GM03348 (cell line): ENCODE results near the gene SRRM3.
"Not testable (repeated sequence)": the region's sequence is repeated elsewhere in the genome, so short reads cannot be mapped to it uniquely, and the experiment has no call there.

ENCODE experiments used
- DNase-seq: peaks from one replicate; pipeline ENCODE4 v3.0.0; 2012; ENCODE audit warnings: low spot score

Gene SRRM3

DNA sequence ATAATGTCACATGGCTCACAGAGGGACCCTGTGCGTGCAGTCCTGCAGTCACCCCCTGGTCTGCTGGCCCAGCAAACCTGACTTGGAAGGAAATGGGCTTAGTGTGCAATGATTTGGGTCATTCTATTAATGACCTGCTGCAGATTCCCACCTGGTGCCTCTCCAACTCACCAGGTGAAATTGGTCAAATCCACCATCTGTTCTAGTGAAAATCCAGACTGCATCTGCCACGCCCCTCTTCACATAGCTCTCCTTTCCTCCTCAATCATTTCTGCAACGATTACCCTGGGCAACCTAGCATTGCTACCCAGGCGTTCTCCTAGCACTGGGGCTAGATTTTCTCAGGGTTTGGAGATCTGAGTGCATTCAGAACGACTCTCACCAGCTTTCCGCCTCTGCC is 29.4 kb downstream of the SRRM3 start:
- no peak for DNase-seq

- no peak for DNase-seq
Observed at GRCh38 chr7:76231583-76231982, 29.9 kb downstream of the SRRM3 start.

GRCh38 chr7:76232698-76233097 is 31.0 kb downstream of the SRRM3 start:
- DNase-seq, result no peak

GRCh38 chr7:76233538-76234281 is 32.0 kb downstream of the SRRM3 start:
- DNase-seq, result no peak

- no peak for DNase-seq
Observed at GRCh38 chr7:76234282-76234584, 32.5 kb downstream of the SRRM3 start.

GRCh38 chr7:76234931-76235441 is 33.3 kb downstream of the SRRM3 start:
- DNase-seq, result peak; percentile 95

- DNase-seq, result no peak
Observed at GRCh38 chr7:76236224-76236623, 34.5 kb downstream of the SRRM3 start.

DNA sequence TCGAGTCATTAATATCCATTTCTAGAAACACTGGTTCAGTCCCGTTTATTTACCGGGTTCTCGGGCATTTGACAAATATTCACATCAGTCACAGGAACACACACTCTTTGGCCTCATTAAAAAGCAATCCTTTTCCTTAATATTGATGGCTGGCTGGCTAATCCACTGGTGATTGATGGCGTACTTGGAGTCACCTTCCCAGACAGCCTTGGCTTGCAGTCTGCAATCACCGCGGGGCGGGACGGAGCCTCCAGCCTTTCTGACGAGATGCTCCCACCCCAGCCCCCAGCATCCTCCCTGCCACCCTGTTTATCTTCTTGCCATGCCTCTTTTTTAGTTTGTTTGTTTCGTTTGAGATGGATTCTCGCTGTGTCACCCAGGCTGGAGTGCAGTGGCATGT is 36.6 kb downstream of the SRRM3 start:
- no peak for DNase-seq

DNA sequence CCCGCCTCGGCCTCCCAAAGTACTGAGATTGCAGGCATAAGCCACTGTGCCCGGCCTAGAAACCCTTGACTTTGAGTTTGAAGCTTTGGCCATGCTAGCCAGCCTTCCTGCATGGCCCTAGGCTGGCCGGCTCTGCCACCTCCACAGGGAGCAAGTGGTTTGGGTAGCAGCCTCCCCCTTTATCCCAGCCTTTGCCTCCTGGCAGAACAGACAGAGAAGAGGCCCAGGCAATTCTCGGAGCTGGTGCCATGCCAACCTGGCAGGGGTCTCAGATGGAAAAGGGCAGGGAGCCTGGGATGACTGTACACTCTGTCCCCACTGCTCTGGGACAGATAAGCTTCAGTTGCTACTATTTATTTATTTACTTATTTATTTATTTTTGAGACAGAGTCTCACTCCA is 39.4 kb downstream of the SRRM3 start:
- no peak for DNase-seq

GRCh38 chr7:76242517-76243063 is 40.9 kb downstream of the SRRM3 start:
- DNase-seq, result not testable (repeated sequence)

DNA sequence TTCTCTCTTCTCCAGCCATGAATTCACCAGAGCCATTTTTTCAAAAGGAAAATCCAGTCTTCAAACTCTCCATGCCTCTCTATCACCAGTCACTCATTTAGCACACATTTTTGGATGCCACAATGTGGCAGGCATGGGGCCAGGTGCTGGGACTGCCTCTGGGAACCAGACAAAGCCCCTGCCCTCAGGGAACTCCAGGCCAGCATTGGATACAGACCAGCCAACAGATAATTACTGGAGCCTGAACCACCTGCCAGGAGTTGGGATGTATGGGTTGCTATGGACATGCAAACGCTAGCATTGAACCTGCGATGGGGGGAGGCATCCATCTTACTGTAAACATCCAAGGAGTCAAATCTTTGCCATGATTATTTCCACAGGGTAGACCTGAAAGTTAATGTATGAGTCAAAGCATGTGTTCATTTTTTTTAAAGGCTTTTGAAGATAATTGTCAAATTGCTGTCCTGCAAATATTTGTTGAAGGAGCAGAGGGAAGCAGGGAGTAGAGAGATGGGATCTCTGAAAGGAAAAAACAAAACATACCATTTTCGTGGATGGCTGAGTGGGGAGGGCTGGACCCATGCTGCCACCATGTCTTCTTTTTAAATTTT is 43.2 kb downstream of the SRRM3 start:
- no peak for DNase-seq

DNA sequence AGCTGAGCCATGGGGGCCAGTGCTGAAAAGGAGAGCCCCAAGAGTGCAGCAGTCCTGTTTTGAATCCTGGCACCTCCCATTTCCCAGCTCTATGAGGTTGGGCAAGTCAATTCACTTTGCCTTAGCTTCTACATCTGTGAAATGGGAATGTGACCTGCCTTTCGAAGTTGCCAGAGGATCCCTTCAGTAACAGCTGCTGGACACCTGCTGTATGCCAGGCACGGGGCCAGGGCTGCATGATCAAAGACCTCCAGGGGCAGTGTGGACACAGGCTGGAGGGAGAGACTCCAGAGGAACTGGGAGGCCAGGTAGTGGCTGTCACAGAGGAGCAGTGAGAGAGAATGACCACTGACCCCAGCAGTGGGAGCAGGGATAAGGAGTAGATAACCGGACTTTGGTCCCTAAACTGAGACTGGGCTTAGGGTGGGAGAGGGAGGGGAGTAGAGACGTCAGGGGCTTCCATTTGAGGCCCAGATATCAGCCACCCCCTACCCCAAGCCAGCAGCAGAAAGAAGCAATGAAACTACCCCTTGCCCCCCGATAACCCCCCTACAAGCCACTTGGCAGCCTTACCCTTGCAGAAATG is 45.2 kb downstream of the SRRM3 start:
- no peak for DNase-seq

DNA sequence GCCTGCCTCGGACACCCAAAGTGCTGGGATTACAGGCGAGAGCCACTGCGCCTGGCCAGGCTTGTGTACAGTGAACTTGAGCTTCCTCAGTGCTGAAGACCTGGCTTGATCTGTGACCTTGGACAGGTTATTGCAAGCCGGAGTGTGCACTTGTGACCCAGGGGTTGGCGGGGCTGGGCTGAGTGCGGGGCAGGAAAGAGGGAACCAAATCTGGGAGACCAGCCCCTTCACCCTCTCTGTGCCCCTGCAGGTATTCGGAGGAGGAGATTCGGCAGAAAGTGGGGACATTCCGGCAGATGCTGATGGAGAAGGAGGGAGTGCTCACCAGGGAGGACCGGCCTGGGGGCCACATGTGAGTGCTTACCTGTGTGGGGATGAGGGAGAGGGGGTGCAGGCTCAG is 46.2 kb downstream of the SRRM3 start:
- DNase-seq, result no peak

DNA sequence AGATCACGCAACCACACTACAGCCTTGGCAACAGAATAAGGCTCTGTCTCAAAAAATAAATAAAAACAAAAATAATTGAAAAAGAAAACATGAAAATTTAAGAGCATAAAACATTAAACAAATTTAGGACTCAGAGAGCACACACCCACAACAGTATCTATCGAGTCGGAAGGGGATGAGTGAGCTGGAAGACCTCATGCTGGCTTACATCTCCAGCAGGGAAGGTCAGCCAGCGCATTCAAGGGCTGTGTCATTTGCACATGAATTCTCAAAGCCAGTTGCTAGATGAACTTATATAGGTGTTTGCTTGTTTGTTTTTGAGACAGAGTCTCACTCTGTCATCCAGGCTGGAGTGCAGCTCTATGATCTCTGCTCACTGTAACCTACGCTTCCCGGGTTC is 50.3 kb downstream of the SRRM3 start:
- no peak for DNase-seq

GRCh38 chr7:76254781-76255180 is 53.1 kb downstream of the SRRM3 start:
- no peak for DNase-seq

DNA sequence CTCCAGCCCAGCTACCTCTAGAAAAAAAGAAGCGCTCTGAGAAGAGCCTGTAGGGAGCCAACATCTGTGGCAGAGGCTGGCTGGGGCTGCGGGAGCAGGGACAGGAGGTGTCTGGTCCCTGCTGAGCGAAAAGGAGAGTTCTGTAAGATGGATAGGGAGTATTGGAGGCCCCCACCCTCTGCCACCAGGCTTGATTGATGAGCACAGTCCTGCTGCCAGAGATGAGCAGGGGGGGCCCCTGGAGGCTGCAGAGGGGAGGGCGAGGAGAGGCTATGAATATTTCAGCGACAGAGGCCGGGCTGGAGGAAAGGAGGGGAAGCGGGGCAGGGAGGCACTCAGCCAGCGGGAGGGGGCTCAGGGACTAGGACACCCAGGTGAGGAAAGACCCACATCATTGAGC is 56.3 kb downstream of the SRRM3 start:
- no peak for DNase-seq

GRCh38 chr7:76259124-76260093 is 57.7 kb downstream of the SRRM3 start:
- DNase-seq, result no peak

DNA sequence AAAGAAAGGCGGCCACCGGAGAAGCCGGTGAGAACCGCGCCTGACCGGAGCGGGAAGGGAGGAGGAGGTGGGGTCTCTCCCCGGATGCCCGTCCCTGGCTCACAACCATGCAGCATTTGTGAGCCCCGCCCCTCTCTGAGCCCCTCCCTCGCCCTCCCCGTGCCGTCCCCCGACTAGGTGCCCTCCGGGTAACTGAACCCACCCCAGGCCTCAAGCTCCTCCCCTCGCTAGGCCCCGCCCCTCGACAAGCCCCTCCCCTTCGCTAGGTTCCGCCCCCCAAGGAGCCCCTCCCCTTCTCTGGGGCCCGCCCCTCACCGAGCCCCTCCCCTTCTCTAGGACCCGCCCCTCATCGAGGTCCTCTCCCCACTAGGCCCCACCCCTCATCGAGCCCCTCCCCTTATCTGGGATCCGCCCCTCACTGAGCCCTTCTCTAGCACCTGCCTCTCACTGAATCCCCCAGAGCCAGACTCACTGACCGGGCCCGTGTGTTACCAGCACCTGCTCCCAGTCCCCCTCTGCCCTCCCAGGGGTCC is 58.5 kb downstream of the SRRM3 start:
- DNase-seq, result peak; percentile 49

DNA sequence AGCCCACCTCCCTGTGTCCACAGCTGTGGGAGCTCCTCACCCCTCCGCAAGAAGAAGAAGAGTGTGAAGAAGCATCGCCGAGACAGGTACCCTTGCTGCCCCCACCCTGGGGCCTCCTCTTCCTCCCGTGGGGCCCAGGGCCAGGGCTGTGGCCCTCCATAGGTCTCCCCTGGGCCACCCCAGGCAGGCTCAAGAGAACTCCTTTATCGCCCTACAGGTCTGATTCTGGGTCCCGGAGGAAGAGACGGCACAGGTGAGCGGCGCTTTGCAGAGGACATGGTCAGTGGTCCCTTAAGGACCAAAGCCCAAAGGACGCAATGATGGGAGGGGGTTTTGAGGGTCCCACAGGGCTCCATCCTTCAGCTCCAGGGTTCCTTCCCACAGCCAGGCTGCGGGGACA is 59.6 kb downstream of the SRRM3 start:
- no peak for DNase-seq

GRCh38 chr7:76261931-76262330 is 60.2 kb downstream of the SRRM3 start:
- DNase-seq, result no peak

- peak; percentile 73 for DNase-seq
Observed at GRCh38 chr7:76262683-76263402, 61.1 kb downstream of the SRRM3 start.
